Tibial nerve (tissue), 4 donors: Measurements from ENCODE around the gene ITFG1.

Experiments used
- CTCF ChIP-seq, 5 experiments: fragments of 200-600 bp in 3 of 5; fragments of 450-650 bp in 2 of 5; sonication (generic) in 3 of 5; IDR thresholded peaks; one replicate each; pipeline ENCODE4 v1.5.1; 2016 to 2019; ENCODE audit warnings: antibody characterized with exemption in 5 of 5, mild to moderate bottlenecking in 3 of 5, moderate library complexity in 2 of 5
- EP300 ChIP-seq, 2 donors: sonication (generic); formaldehyde crosslinking; IDR thresholded peaks; one replicate each; pipeline ENCODE4 v1.6.1; 2017; ENCODE audit warnings: antibody characterized with exemption in 2 of 2, mild to moderate bottlenecking in 1 of 2
- POLR2A ChIP-seq, 2 donors: fragments of 450-650 bp; IDR thresholded peaks; one replicate each; pipeline ENCODE4 v1.6.1; 2017; ENCODE audit warnings: antibody characterized with exemption in 2 of 2, mild to moderate bottlenecking in 2 of 2, moderate library complexity in 2 of 2

DNA sequence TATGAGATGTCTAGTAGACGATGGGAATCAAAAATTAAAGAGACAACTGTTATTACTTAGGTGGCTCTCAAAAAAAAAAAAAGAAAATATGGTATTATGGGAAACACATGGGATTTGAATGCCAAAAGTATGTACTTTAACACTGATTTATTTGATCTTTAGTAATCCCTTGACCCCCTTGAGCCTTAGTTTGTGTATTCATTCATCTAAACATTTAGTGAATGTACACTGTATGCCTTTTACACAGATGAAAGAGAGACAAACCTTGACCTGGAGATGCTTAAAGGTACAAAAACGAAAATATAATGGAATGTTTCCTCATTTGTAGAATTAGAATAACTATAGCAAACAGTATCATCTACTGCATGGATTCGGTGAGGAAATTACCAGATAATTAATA, 278.5 kb downstream of the ITFG1 start:
- TF ChIP-seq EP300 (IDR thresholded peaks at IDR 0.05) (no peak), CTCF (IDR thresholded peaks at IDR 0.05) (no peak), POLR2A (IDR thresholded peaks at IDR 0.05) (no peak)
